GM18861 (cell line): ENCODE measurements around the gene TMEM267.
"Not testable (repeated sequence)": the region's sequence is repeated elsewhere in the genome, so short reads cannot be mapped to it uniquely, and the experiment has no call there.

Experiments
- ATAC-seq: cut with Tn5 transposase; IDR thresholded peaks from one replicate; pipeline ENCODE4 v1.9.1; 2021; ENCODE audit not compliant: unreplicated experiment

TMEM267 gene

GRCh38 chr5:43483298-43484105 is at the start of gene TMEM267:
TSS of gene TMEM267 (minus strand) at chr5:43483865. CDS start at chr5:43453969, 29,896 bp downstream.
- ATAC-seq, result peak; percentile 82

GRCh38 chr5:43530648-43531047 is 47.0 kb upstream of the TMEM267 start:
- no peak for ATAC-seq

GRCh38 chr5:43523662-43524072 is 40.0 kb upstream of the TMEM267 start:
- ATAC-seq, result no peak

- no peak for ATAC-seq
Observed at GRCh38 chr5:43520615-43521014, 37.0 kb upstream of the TMEM267 start.

GRCh38 chr5:43515678-43516048 is 32.0 kb upstream of the TMEM267 start:
- no peak for ATAC-seq

GRCh38 chr5:43514816-43515677 is 31.4 kb upstream of the TMEM267 start, which contains the start of gene C5orf34:
TSS of gene C5orf34 (minus strand) at chr5:43515148. CDS start at chr5:43509339, 5,809 bp downstream.
- peak; percentile 96 for ATAC-seq

- ATAC-seq, result peak; percentile 25
Observed at GRCh38 chr5:43514471-43514815, 30.8 kb upstream of the TMEM267 start.

- no peak for ATAC-seq
Observed at GRCh38 chr5:43514025-43514424, 30.4 kb upstream of the TMEM267 start.

GRCh38 chr5:43511062-43511461 is 27.4 kb upstream of the TMEM267 start:
- ATAC-seq, result not testable (repeated sequence)

GRCh38 chr5:43498581-43498980 is 14.9 kb upstream of the TMEM267 start:
- no peak for ATAC-seq

GRCh38 chr5:43497311-43498104 is 13.8 kb upstream of the TMEM267 start:
- no peak for ATAC-seq

- ATAC-seq, result no peak
Observed at GRCh38 chr5:43491326-43491725, 7.7 kb upstream of the TMEM267 start.

- no peak for ATAC-seq
Observed at GRCh38 chr5:43486353-43486752, 2.7 kb upstream of the TMEM267 start.

- no peak for ATAC-seq
Observed at GRCh38 chr5:43485406-43485805, 1.7 kb upstream of the TMEM267 start.

GRCh38 chr5:43484106-43484849 is 613 bp upstream of the TMEM267 start:
- ATAC-seq, result peak; percentile 68

- no peak for ATAC-seq
Observed at GRCh38 chr5:43482490-43483297, 971 bp downstream of the TMEM267 start.

- ATAC-seq, result no peak
Observed at GRCh38 chr5:43469671-43470391, 13.8 kb downstream of the TMEM267 start.

- no peak for ATAC-seq
Observed at GRCh38 chr5:43467100-43467499, 16.6 kb downstream of the TMEM267 start.

GRCh38 chr5:43465455-43465854 is 18.2 kb downstream of the TMEM267 start:
- not testable (repeated sequence) for ATAC-seq
